ENCODE data around the gene PHLDA3.

PHLDA3 gene

GRCh38 chr1:201443747-201444146 is 25.2 kb downstream of the PHLDA3 start:
- peaks cover 0 to 10% of the 10 kb centered on the region in 2 donors for H3K4me1 ChIP-seq (ENCODE audit: control insufficient read depth in 1 of 2, insufficient read depth in 2 of 2, low read length in 2 of 2)
- H3K27me3 ChIP-seq (ENCODE audit: low read depth, low read length), result no peaks in the 10 kb centered on the region
- no peaks in the 10 kb centered on the region for H3K36me3 ChIP-seq (ENCODE audit: control insufficient read depth in 1 of 2, insufficient read depth in 2 of 2, low read length in 2 of 2)
- H3K27ac ChIP-seq (ENCODE audit: low read length), result no peak overlapping the region
- H3K4me3 ChIP-seq (ENCODE audit: low read depth in 1 of 2, low read length in 2 of 2), result no peak overlapping the region
- H3K9me3 ChIP-seq (ENCODE audit: control insufficient read depth in 1 of 2, low read length in 2 of 2), result no peaks in the 10 kb centered on the region

- H3K4me1 ChIP-seq (ENCODE audit: control insufficient read depth in 1 of 2, insufficient read depth in 2 of 2, low read length in 2 of 2), result peaks cover 0 to 7% of the 10 kb centered on the region in 2 donors
- no peaks in the 10 kb centered on the region for H3K36me3 ChIP-seq (ENCODE audit: control insufficient read depth in 1 of 2, insufficient read depth in 2 of 2, low read length in 2 of 2)
- no peak overlapping the region for H3K27ac ChIP-seq (ENCODE audit: low read length)
- H3K9me3 ChIP-seq (ENCODE audit: control insufficient read depth in 1 of 2, low read length in 2 of 2), result no peaks in the 10 kb centered on the region
- H3K27me3 ChIP-seq (ENCODE audit: low read depth, low read length), result no peaks in the 10 kb centered on the region
- H3K4me3 ChIP-seq (ENCODE audit: low read depth in 1 of 2, low read length in 2 of 2), result no peak overlapping the region
These were observed 32.0 kb downstream of the PHLDA3 start for GRCh38 chr1:201436969-201437368.

GRCh38 chr1:201436393-201436792 is 32.6 kb downstream of the PHLDA3 start:
- Histone ChIP-seq H3K27ac (ENCODE audit: low read length) (no peak overlapping the region), H3K9me3 (ENCODE audit: control insufficient read depth in 1 of 2, low read length in 2 of 2) (no peaks in the 10 kb centered on the region), H3K27me3 (ENCODE audit: low read depth, low read length) (no peaks in the 10 kb centered on the region), H3K4me3 (ENCODE audit: low read depth in 1 of 2, low read length in 2 of 2) (no peak overlapping the region), H3K36me3 (ENCODE audit: control insufficient read depth in 1 of 2, insufficient read depth in 2 of 2, low read length in 2 of 2) (no peaks in the 10 kb centered on the region), H3K4me1 (ENCODE audit: control insufficient read depth in 1 of 2, insufficient read depth in 2 of 2, low read length in 2 of 2) (peaks cover 0 to 7% of the 10 kb centered on the region in 2 donors)

- Histone ChIP-seq H3K27me3 (ENCODE audit: low read depth, low read length) (no peaks in the 10 kb centered on the region), H3K9me3 (ENCODE audit: control insufficient read depth in 1 of 2, low read length in 2 of 2) (no peaks in the 10 kb centered on the region), H3K27ac (ENCODE audit: low read length) (no peak overlapping the region), H3K4me1 (ENCODE audit: control insufficient read depth in 1 of 2, insufficient read depth in 2 of 2, low read length in 2 of 2) (peaks cover 0 to 7% of the 10 kb centered on the region in 2 donors), H3K4me3 (ENCODE audit: low read depth in 1 of 2, low read length in 2 of 2) (no peak overlapping the region), H3K36me3 (ENCODE audit: control insufficient read depth in 1 of 2, insufficient read depth in 2 of 2, low read length in 2 of 2) (no peaks in the 10 kb centered on the region)
These were observed 34.7 kb downstream of the PHLDA3 start for GRCh38 chr1:201434266-201434665.

- peaks cover 0 to 7% of the 10 kb centered on the region in 2 donors for H3K4me1 ChIP-seq (ENCODE audit: control insufficient read depth in 1 of 2, insufficient read depth in 2 of 2, low read length in 2 of 2)
- H3K4me3 ChIP-seq (ENCODE audit: low read depth in 1 of 2, low read length in 2 of 2), result no peak overlapping the region
- no peaks in the 10 kb centered on the region for H3K27me3 ChIP-seq (ENCODE audit: low read depth, low read length)
- H3K27ac ChIP-seq (ENCODE audit: low read length), result no peak overlapping the region
- H3K9me3 ChIP-seq (ENCODE audit: control insufficient read depth in 1 of 2, low read length in 2 of 2), result no peaks in the 10 kb centered on the region
- H3K36me3 ChIP-seq (ENCODE audit: control insufficient read depth in 1 of 2, insufficient read depth in 2 of 2, low read length in 2 of 2), result no peaks in the 10 kb centered on the region
These were observed 35.4 kb downstream of the PHLDA3 start for GRCh38 chr1:201433609-201434008.

GRCh38 chr1:201430776-201431175 is 38.2 kb downstream of the PHLDA3 start:
- Histone ChIP-seq H3K27ac (ENCODE audit: low read length) (no peak overlapping the region), H3K36me3 (ENCODE audit: control insufficient read depth in 1 of 2, insufficient read depth in 2 of 2, low read length in 2 of 2) (no peaks in the 10 kb centered on the region)

GRCh38 chr1:201429736-201430501 is 39.1 kb downstream of the PHLDA3 start:
- Histone ChIP-seq H3K4me3 (ENCODE audit: low read depth in 1 of 2, low read length in 2 of 2) (no peak overlapping the region), H3K4me1 (ENCODE audit: control insufficient read depth in 1 of 2, insufficient read depth in 2 of 2, low read length in 2 of 2) (no peaks in the 10 kb centered on the region), H3K9me3 (ENCODE audit: control insufficient read depth in 1 of 2, low read length in 2 of 2) (no peaks in the 10 kb centered on the region), H3K27ac (ENCODE audit: low read length) (no peak overlapping the region), H3K36me3 (ENCODE audit: control insufficient read depth in 1 of 2, insufficient read depth in 2 of 2, low read length in 2 of 2) (no peaks in the 10 kb centered on the region), H3K27me3 (ENCODE audit: low read depth, low read length) (no peaks in the 10 kb centered on the region)

More at GRCh38 chr1:201430776-201431175, 38.2 kb downstream of the PHLDA3 start:
- no peak overlapping the region for H3K4me3 ChIP-seq (ENCODE audit: low read depth in 1 of 2, low read length in 2 of 2)
- no peaks in the 10 kb centered on the region for H3K27me3 ChIP-seq (ENCODE audit: low read depth, low read length)
- no peaks in the 10 kb centered on the region for H3K9me3 ChIP-seq (ENCODE audit: control insufficient read depth in 1 of 2, low read length in 2 of 2)
- H3K4me1 ChIP-seq (ENCODE audit: control insufficient read depth in 1 of 2, insufficient read depth in 2 of 2, low read length in 2 of 2), result peaks cover 0 to under 1% of the 10 kb centered on the region in 2 donors

GRCh38 chr1:201427963-201428362 is 41.0 kb downstream of the PHLDA3 start:
- no peaks in the 10 kb centered on the region for H3K4me1 ChIP-seq (ENCODE audit: control insufficient read depth in 1 of 2, insufficient read depth in 2 of 2, low read length in 2 of 2)
- H3K27ac ChIP-seq (ENCODE audit: low read length), result no peak overlapping the region
- H3K27me3 ChIP-seq (ENCODE audit: low read depth, low read length), result no peaks in the 10 kb centered on the region
- H3K4me3 ChIP-seq (ENCODE audit: low read depth in 1 of 2, low read length in 2 of 2), result no peak overlapping the region
- H3K9me3 ChIP-seq (ENCODE audit: control insufficient read depth in 1 of 2, low read length in 2 of 2), result no peaks in the 10 kb centered on the region
- no peaks in the 10 kb centered on the region for H3K36me3 ChIP-seq (ENCODE audit: control insufficient read depth in 1 of 2, insufficient read depth in 2 of 2, low read length in 2 of 2)

GRCh38 chr1:201426479-201427310 is 42.3 kb downstream of the PHLDA3 start:
- Histone ChIP-seq H3K36me3 (ENCODE audit: control insufficient read depth in 1 of 2, insufficient read depth in 2 of 2, low read length in 2 of 2) (no peaks in the 10 kb centered on the region), H3K27ac (ENCODE audit: low read length) (no peak overlapping the region), H3K27me3 (ENCODE audit: low read depth, low read length) (no peaks in the 10 kb centered on the region), H3K9me3 (ENCODE audit: control insufficient read depth in 1 of 2, low read length in 2 of 2) (no peaks in the 10 kb centered on the region), H3K4me1 (ENCODE audit: control insufficient read depth in 1 of 2, insufficient read depth in 2 of 2, low read length in 2 of 2) (no peaks in the 10 kb centered on the region), H3K4me3 (ENCODE audit: low read depth in 1 of 2, low read length in 2 of 2) (no peak overlapping the region)

GRCh38 chr1:201424146-201424545 is 44.8 kb downstream of the PHLDA3 start:
- no peaks in the 10 kb centered on the region for H3K36me3 ChIP-seq (ENCODE audit: control insufficient read depth in 1 of 2, insufficient read depth in 2 of 2, low read length in 2 of 2)
- no peaks in the 10 kb centered on the region for H3K4me1 ChIP-seq (ENCODE audit: control insufficient read depth in 1 of 2, insufficient read depth in 2 of 2, low read length in 2 of 2)
- no peak overlapping the region for H3K27ac ChIP-seq (ENCODE audit: low read length)
- H3K4me3 ChIP-seq (ENCODE audit: low read depth in 1 of 2, low read length in 2 of 2), result no peak overlapping the region
- no peaks in the 10 kb centered on the region for H3K27me3 ChIP-seq (ENCODE audit: low read depth, low read length)
- no peaks in the 10 kb centered on the region for H3K9me3 ChIP-seq (ENCODE audit: control insufficient read depth in 1 of 2, low read length in 2 of 2)

- H3K4me3 ChIP-seq (ENCODE audit: low read depth in 1 of 2, low read length in 2 of 2), result no peak overlapping the region
- H3K27me3 ChIP-seq (ENCODE audit: low read depth, low read length), result no peaks in the 10 kb centered on the region
- H3K9me3 ChIP-seq (ENCODE audit: control insufficient read depth in 1 of 2, low read length in 2 of 2), result no peaks in the 10 kb centered on the region
- H3K27ac ChIP-seq (ENCODE audit: low read length), result no peak overlapping the region
- H3K36me3 ChIP-seq (ENCODE audit: control insufficient read depth in 1 of 2, insufficient read depth in 2 of 2, low read length in 2 of 2), result no peaks in the 10 kb centered on the region
- H3K4me1 ChIP-seq (ENCODE audit: control insufficient read depth in 1 of 2, insufficient read depth in 2 of 2, low read length in 2 of 2), result no peaks in the 10 kb centered on the region
These were observed 45.3 kb downstream of the PHLDA3 start for GRCh38 chr1:201423655-201424054.
